Neural crest cell (in vitro differentiated cells): ENCODE measurements around the gene CLDN5. TPM values are rescaled to one million over a fixed set of nuclear protein-coding genes. Genes with fewer than 3 reads are reported as not detected.

Experiments
- DNase-seq: peaks from one replicate; pipeline ENCODE4 v3.0.0; 2021; ENCODE audit warnings: low read depth, mixed read lengths, low spot score
- H3K27ac Mint-ChIP-seq: one replicate; pipeline ENCODE4 v1.8.0; 2021; ENCODE audit warnings: mild to moderate bottlenecking, mixed read lengths; ENCODE audit not compliant: unreplicated experiment
- H3K27me3 Mint-ChIP-seq: 2 replicates; pipeline ENCODE4 v1.8.0; 2021; ENCODE audit warnings: low read depth, mild to moderate bottlenecking, mixed read lengths
- H3K36me3 Mint-ChIP-seq: 2 replicates; pipeline ENCODE4 v1.8.0; 2021; ENCODE audit warnings: low read depth, mild to moderate bottlenecking, mixed read lengths
- H3K4me1 Mint-ChIP-seq: 2 replicates; pipeline ENCODE4 v1.8.0; 2021; ENCODE audit warnings: mixed read lengths
- H3K4me3 Mint-ChIP-seq: one replicate; pipeline ENCODE4 v1.8.0; 2021; ENCODE audit warnings: mild to moderate bottlenecking, mixed read lengths
- H3K9me3 Mint-ChIP-seq: 2 replicates; pipeline ENCODE4 v1.8.0; 2021; ENCODE audit warnings: mixed read lengths
- total RNA-seq: library from RNA; stranded (reverse); gene quantifications from 2 replicates; pipeline ENCODE4 v1.2.1, GENCODE V29; 2021
- TF ChIP-seq, protein P1 (sequence below): fragments of 200-600 bp; sonication (generic); conservative IDR thresholded peaks from 2 replicates; pipeline ENCODE4 v1.5.0; 2021; ENCODE audit warnings: antibody characterized with exemption, mild to moderate bottlenecking

CLDN5 gene
- total RNA-seq, 1 donor from 2014 or later: 1.3 TPM

DNA sequence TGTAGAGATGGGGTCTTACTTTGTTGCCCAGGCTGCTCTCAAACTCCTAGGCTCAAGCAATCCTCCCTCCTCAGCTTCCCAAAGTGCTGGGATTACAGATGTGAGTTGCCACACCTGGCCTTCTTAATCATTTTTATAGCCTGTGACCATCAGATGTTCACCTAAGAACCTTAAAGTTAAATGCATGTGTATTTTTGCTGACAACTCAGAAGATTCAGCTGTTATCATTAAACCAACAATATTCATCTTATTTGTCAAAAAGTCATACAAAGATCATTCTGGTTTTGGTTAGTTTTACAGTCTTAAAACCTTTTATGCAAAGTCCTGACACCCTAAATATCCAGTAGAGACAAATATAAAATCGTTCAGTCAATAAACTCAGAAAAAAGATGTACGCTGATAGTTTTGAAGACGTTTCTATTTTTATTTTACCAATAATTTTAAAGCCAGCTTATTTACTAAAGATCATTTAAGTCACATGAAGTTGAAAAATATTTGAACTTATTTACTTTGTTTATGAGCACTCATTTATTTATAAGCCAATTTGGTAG is 22.2 kb downstream of the CLDN5 start:
- no peak for DNase-seq
- no peaks in the 10 kb centered on the region for H3K4me1 Mint-ChIP-seq
- H3K27ac Mint-ChIP-seq: no peak overlapping the region
- H3K27me3 Mint-ChIP-seq: no peaks in the 10 kb centered on the region
- H3K36me3 Mint-ChIP-seq: peaks cover 7% of the 10 kb centered on the region
- TF ChIP-seq, protein P1, sequence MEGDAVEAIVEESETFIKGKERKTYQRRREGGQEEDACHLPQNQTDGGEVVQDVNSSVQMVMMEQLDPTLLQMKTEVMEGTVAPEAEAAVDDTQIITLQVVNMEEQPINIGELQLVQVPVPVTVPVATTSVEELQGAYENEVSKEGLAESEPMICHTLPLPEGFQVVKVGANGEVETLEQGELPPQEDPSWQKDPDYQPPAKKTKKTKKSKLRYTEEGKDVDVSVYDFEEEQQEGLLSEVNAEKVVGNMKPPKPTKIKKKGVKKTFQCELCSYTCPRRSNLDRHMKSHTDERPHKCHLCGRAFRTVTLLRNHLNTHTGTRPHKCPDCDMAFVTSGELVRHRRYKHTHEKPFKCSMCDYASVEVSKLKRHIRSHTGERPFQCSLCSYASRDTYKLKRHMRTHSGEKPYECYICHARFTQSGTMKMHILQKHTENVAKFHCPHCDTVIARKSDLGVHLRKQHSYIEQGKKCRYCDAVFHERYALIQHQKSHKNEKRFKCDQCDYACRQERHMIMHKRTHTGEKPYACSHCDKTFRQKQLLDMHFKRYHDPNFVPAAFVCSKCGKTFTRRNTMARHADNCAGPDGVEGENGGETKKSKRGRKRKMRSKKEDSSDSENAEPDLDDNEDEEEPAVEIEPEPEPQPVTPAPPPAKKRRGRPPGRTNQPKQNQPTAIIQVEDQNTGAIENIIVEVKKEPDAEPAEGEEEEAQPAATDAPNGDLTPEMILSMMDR: no peak
- H3K9me3 Mint-ChIP-seq: no peaks in the 10 kb centered on the region
- H3K4me3 Mint-ChIP-seq: no peak overlapping the region

- no peaks in the 10 kb centered on the region for H3K4me1 Mint-ChIP-seq
- no peak for DNase-seq
- no peaks in the 10 kb centered on the region for H3K9me3 Mint-ChIP-seq
- H3K27me3 Mint-ChIP-seq: no peaks in the 10 kb centered on the region
- TF ChIP-seq, protein P1: no peak
- H3K4me3 Mint-ChIP-seq: no peak overlapping the region
- no peak overlapping the region for H3K27ac Mint-ChIP-seq
- peaks cover 7% of the 10 kb centered on the region for H3K36me3 Mint-ChIP-seq
Observed at GRCh38 chr22:19499880-19500242, 24.3 kb downstream of the CLDN5 start.

- TF ChIP-seq, protein P1: no peak
- Mint-ChIP-seq H3K4me1 (no peaks in the 10 kb centered on the region), H3K9me3 (no peaks in the 10 kb centered on the region), H3K27me3 (no peaks in the 10 kb centered on the region), H3K4me3 (no peak overlapping the region), H3K27ac (no peak overlapping the region), H3K36me3 (peaks cover 7% of the 10 kb centered on the region)
- DNase-seq: no peak
Observed at GRCh38 chr22:19499236-19499879, 24.9 kb downstream of the CLDN5 start.

GRCh38 chr22:19498866-19499190 is 25.4 kb downstream of the CLDN5 start:
- H3K36me3 Mint-ChIP-seq: peaks cover 7% of the 10 kb centered on the region
- TF ChIP-seq, protein P1: no peak
- H3K27me3 Mint-ChIP-seq: no peaks in the 10 kb centered on the region
- no peaks in the 10 kb centered on the region for H3K9me3 Mint-ChIP-seq
- H3K27ac Mint-ChIP-seq: no peak overlapping the region
- H3K4me3 Mint-ChIP-seq: no peak overlapping the region
- H3K4me1 Mint-ChIP-seq: no peaks in the 10 kb centered on the region
- DNase-seq: no peak

GRCh38 chr22:19498154-19498865 is 25.9 kb downstream of the CLDN5 start:
- Mint-ChIP-seq H3K4me3 (no peak overlapping the region), H3K36me3 (peaks cover 7% of the 10 kb centered on the region), H3K9me3 (no peaks in the 10 kb centered on the region), H3K27ac (no peak overlapping the region), H3K27me3 (no peaks in the 10 kb centered on the region), H3K4me1 (no peaks in the 10 kb centered on the region)
- no peak for DNase-seq
- TF ChIP-seq, protein P1: no peak
